Measurements from ENCODE around the gene OPCML. TPM values are rescaled to one million over a fixed set of nuclear protein-coding genes. Genes with fewer than 3 reads are reported as not detected.

The OPCML gene
- total RNA-seq, 1 experiment from 2014 or later, result not detected

DNA sequence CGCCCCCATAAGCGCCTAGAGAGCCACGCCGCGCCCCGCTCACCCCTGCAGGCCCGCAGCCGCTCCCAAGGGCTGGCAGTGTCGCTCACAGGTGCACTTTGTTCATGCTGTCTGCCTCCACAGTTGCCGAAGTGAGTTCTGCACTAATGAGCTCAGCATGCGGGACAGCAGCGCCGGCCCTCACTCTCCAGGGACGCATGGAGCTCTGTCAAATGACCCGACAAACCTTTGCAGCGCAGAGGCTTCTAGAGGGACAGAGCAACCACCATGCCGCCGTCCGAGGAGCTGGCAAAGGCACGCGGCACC, 170.7 kb downstream of the OPCML start:
- POLR2A ChIA-PET (ENCODE audit: unreplicated experiment), result no interaction called here
- H3K27ac ChIP-seq (ENCODE audit: low read length), result no peak overlapping the region
- no peaks in the 10 kb centered on the region for H3K4me1 ChIP-seq (ENCODE audit: insufficient read depth, low read length)
- CTCF ChIA-PET, result no interaction called here
- H3K9me2 ChIP-seq (replicated peaks; ENCODE audit: low read length), result no peaks in the 10 kb centered on the region
- H3K36me3 ChIP-seq (ENCODE audit: low read depth, low read length), result no peaks in the 10 kb centered on the region
- ATAC-seq, result no peak
- no peak overlapping the region for H3K4me2 ChIP-seq (ENCODE audit: low read length)
- no peaks in the 10 kb centered on the region for H4K20me1 ChIP-seq (ENCODE audit: low read length)
- H3K9me3 ChIP-seq (ENCODE audit: low read length), result peaks cover 35% of the 10 kb centered on the region
- H3F3A ChIP-seq (ENCODE audit: low read length, unreplicated experiment), result no peaks in the 10 kb centered on the region
- DNase-seq, result no peak
- TF ChIP-seq, protein P1, sequence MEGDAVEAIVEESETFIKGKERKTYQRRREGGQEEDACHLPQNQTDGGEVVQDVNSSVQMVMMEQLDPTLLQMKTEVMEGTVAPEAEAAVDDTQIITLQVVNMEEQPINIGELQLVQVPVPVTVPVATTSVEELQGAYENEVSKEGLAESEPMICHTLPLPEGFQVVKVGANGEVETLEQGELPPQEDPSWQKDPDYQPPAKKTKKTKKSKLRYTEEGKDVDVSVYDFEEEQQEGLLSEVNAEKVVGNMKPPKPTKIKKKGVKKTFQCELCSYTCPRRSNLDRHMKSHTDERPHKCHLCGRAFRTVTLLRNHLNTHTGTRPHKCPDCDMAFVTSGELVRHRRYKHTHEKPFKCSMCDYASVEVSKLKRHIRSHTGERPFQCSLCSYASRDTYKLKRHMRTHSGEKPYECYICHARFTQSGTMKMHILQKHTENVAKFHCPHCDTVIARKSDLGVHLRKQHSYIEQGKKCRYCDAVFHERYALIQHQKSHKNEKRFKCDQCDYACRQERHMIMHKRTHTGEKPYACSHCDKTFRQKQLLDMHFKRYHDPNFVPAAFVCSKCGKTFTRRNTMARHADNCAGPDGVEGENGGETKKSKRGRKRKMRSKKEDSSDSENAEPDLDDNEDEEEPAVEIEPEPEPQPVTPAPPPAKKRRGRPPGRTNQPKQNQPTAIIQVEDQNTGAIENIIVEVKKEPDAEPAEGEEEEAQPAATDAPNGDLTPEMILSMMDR (conservative IDR thresholded peaks at IDR 0.05; ENCODE audit: low read depth, low read length), result no peak
- no peak for TF ChIP-seq EZH2 (IDR thresholded peaks at IDR 0.05; ENCODE audit: low read length, unreplicated experiment)
- no peak for TF ChIP-seq EZH2phosphoT487 (IDR thresholded peaks at IDR 0.05; ENCODE audit: borderline replicate concordance, low read length)
- H3K27me3 ChIP-seq (ENCODE audit: low read length), result 0 out of 2 replicates have a peak, but pooled peaks cover 5% of the 10 kb centered on the region
- no peak overlapping the region for H3K4me3 ChIP-seq (ENCODE audit: low read length)
- BruUV-seq (replicated peaks), result no TSS peak
- intact Hi-C loops (cut with micrococcal nuclease), result no loop called here
- no peak overlapping the region for H2AFZ ChIP-seq (ENCODE audit: low read length)
- H3K79me2 ChIP-seq (ENCODE audit: low read length), result no peaks in the 10 kb centered on the region
- no peak overlapping the region for H3K9ac ChIP-seq (ENCODE audit: low read length)

GRCh38 chr11:133360860-133361688, 171.2 kb downstream of the OPCML start:
- no peaks in the 10 kb centered on the region for H3K9me2 ChIP-seq (replicated peaks; ENCODE audit: low read length)
- H3K4me2 ChIP-seq (ENCODE audit: low read length), result no peak overlapping the region

GRCh38 chr11:133355095-133355494, 177.2 kb downstream of the OPCML start:
- H2AFZ ChIP-seq (ENCODE audit: low read length), result no peak overlapping the region
- intact Hi-C loops (cut with micrococcal nuclease), result no loop called here
- H3F3A ChIP-seq (ENCODE audit: low read length, unreplicated experiment), result no peaks in the 10 kb centered on the region
- DNase-seq (no peak), ATAC-seq (no peak)
- ChIA-PET POLR2A (ENCODE audit: unreplicated experiment) (no interaction called here), CTCF (no interaction called here)
- no peak overlapping the region for H3K27ac ChIP-seq (ENCODE audit: low read length)
- no TSS peak for BruUV-seq (replicated peaks)
- H3K4me3 ChIP-seq (ENCODE audit: low read length), result no peak overlapping the region
- no peak overlapping the region for H3K9ac ChIP-seq (ENCODE audit: low read length)
- no peak overlapping the region for H3K4me2 ChIP-seq (ENCODE audit: low read length)
- H3K9me2 ChIP-seq (replicated peaks; ENCODE audit: low read length), result no peaks in the 10 kb centered on the region
- H4K20me1 ChIP-seq (ENCODE audit: low read length), result no peaks in the 10 kb centered on the region
- H3K36me3 ChIP-seq (ENCODE audit: low read depth, low read length), result no peaks in the 10 kb centered on the region; the same call in 1 of the 2 replicates
- H3K79me2 ChIP-seq (ENCODE audit: low read length), result no peaks in the 10 kb centered on the region
- TF ChIP-seq EZH2 (IDR thresholded peaks at IDR 0.05; ENCODE audit: low read length, unreplicated experiment), result no peak
- H3K9me3 ChIP-seq (ENCODE audit: low read length), result peaks cover 69% of the 10 kb centered on the region
- H3K4me1 ChIP-seq (ENCODE audit: insufficient read depth, low read length), result no peaks in the 10 kb centered on the region
- H3K27me3 ChIP-seq (ENCODE audit: low read length), result no peaks in the 10 kb centered on the region

More at GRCh38 chr11:133360860-133361688, 171.2 kb downstream of the OPCML start:
- intact Hi-C loops (cut with micrococcal nuclease), result no loop called here
- Histone ChIP-seq H3K9ac (ENCODE audit: low read length) (no peak overlapping the region), H3K27ac (ENCODE audit: low read length) (no peak overlapping the region), H3K4me1 (ENCODE audit: insufficient read depth, low read length) (no peaks in the 10 kb centered on the region), H3K27me3 (ENCODE audit: low read length) (0 out of 2 replicates have a peak, but pooled peaks cover 5% of the 10 kb centered on the region), H4K20me1 (ENCODE audit: low read length) (no peaks in the 10 kb centered on the region), H2AFZ (ENCODE audit: low read length) (no peak overlapping the region), H3K4me3 (ENCODE audit: low read length) (no peak overlapping the region), H3K9me3 (ENCODE audit: low read length) (peaks cover 39% of the 10 kb centered on the region), H3K79me2 (ENCODE audit: low read length) (no peaks in the 10 kb centered on the region), H3K36me3 (ENCODE audit: low read depth, low read length) (no peaks in the 10 kb centered on the region), H3F3A (ENCODE audit: low read length, unreplicated experiment) (no peaks in the 10 kb centered on the region)
- TF ChIP-seq, protein P1 (conservative IDR thresholded peaks at IDR 0.05; ENCODE audit: low read depth, low read length), result no peak
- TF ChIP-seq EZH2 (IDR thresholded peaks at IDR 0.05; ENCODE audit: low read length, unreplicated experiment), result no peak
- DNase-seq (no peak), ATAC-seq (no peak)
- POLR2A ChIA-PET (ENCODE audit: unreplicated experiment), result no interaction called here
- CTCF ChIA-PET, result no interaction called here
- BruUV-seq (replicated peaks), result no TSS peak

Data from PC-3 (cell line).